ENCODE measurements around the gene TBCE. TPM values are rescaled to one million over a fixed set of nuclear protein-coding genes. Genes with fewer than 3 reads are reported as not detected.
A peak's percentile ranks its signal among the peaks of the same experiment; 100 is the strongest.

The TBCE gene
- total RNA-seq, 1 donor = 22.8 TPM

GRCh38 chr1:235473806-235474205 is 106.6 kb downstream of the TBCE start:
- Histone ChIP-seq H3K79me2 (ENCODE audit: insufficient read depth, low read length) (no peaks in the 10 kb centered on the region), H3K27ac (ENCODE audit: low read depth, low read length) (no peak overlapping the region), H4K20me1 (ENCODE audit: insufficient read depth, low read length) (no peaks in the 10 kb centered on the region), H3K4me2 (ENCODE audit: insufficient read depth, low read length) (no peak overlapping the region), H3K9me3 (ENCODE audit: low read depth, low read length) (no peaks in the 10 kb centered on the region), H3K36me3 (ENCODE audit: insufficient read depth, low read length) (peaks cover 18% of the 10 kb centered on the region), H2AFZ (ENCODE audit: low read length) (no peak overlapping the region), H3K4me1 (ENCODE audit: insufficient read depth, low read length) (peaks cover 6% of the 10 kb centered on the region), H3K27me3 (ENCODE audit: insufficient read depth, low read length) (no peaks in the 10 kb centered on the region), H3K4me3 (ENCODE audit: insufficient read depth, low read length) (no peak overlapping the region)
- TF ChIP-seq CTCF (IDR thresholded peaks at IDR 0.05; ENCODE audit: extremely low read depth, low read depth, low read length) = no peak
- peak; percentile 19 for DNase-seq (ENCODE audit: insufficient read length, low spot score, missing footprints)

GRCh38 chr1:235483090-235483489 is 115.9 kb downstream of the TBCE start:
- Histone ChIP-seq H2AFZ (ENCODE audit: low read length) (no peak overlapping the region), H3K9me3 (ENCODE audit: low read depth, low read length) (no peaks in the 10 kb centered on the region), H3K4me2 (ENCODE audit: insufficient read depth, low read length) (no peak overlapping the region), H3K4me1 (ENCODE audit: insufficient read depth, low read length) (no peaks in the 10 kb centered on the region), H3K27me3 (ENCODE audit: insufficient read depth, low read length) (no peaks in the 10 kb centered on the region), H3K36me3 (ENCODE audit: insufficient read depth, low read length) (peaks cover 30% of the 10 kb centered on the region), H3K4me3 (ENCODE audit: insufficient read depth, low read length) (no peak overlapping the region), H3K27ac (ENCODE audit: low read depth, low read length) (no peak overlapping the region), H3K79me2 (ENCODE audit: insufficient read depth, low read length) (no peaks in the 10 kb centered on the region), H4K20me1 (ENCODE audit: insufficient read depth, low read length) (no peaks in the 10 kb centered on the region)
- no peak for TF ChIP-seq CTCF (IDR thresholded peaks at IDR 0.05; ENCODE audit: extremely low read depth, low read depth, low read length)
- DNase-seq (ENCODE audit: insufficient read length, low spot score, missing footprints) = no peak

- H3K27ac ChIP-seq (ENCODE audit: low read depth, low read length) = no peak overlapping the region
- no peak overlapping the region for H3K4me3 ChIP-seq (ENCODE audit: insufficient read depth, low read length)
- no peaks in the 10 kb centered on the region for H3K79me2 ChIP-seq (ENCODE audit: insufficient read depth, low read length)
- H3K27me3 ChIP-seq (ENCODE audit: insufficient read depth, low read length) = no peaks in the 10 kb centered on the region
- H3K36me3 ChIP-seq (ENCODE audit: insufficient read depth, low read length) = peaks cover 13% of the 10 kb centered on the region
- no peak overlapping the region for H2AFZ ChIP-seq (ENCODE audit: low read length)
- no peak for DNase-seq (ENCODE audit: insufficient read length, low spot score, missing footprints)
- H4K20me1 ChIP-seq (ENCODE audit: insufficient read depth, low read length) = no peaks in the 10 kb centered on the region
- TF ChIP-seq CTCF (IDR thresholded peaks at IDR 0.05; ENCODE audit: extremely low read depth, low read depth, low read length) = no peak
- H3K4me2 ChIP-seq (ENCODE audit: insufficient read depth, low read length) = no peak overlapping the region
- no peaks in the 10 kb centered on the region for H3K4me1 ChIP-seq (ENCODE audit: insufficient read depth, low read length)
- no peaks in the 10 kb centered on the region for H3K9me3 ChIP-seq (ENCODE audit: low read depth, low read length)
Observed at GRCh38 chr1:235485558-235485957, 118.3 kb downstream of the TBCE start.

- H3K4me3 ChIP-seq (ENCODE audit: insufficient read depth, low read length) = no peak overlapping the region
- H2AFZ ChIP-seq (ENCODE audit: low read length) = no peak overlapping the region
- no peak overlapping the region for H3K27ac ChIP-seq (ENCODE audit: low read depth, low read length)
- no peaks in the 10 kb centered on the region for H3K4me1 ChIP-seq (ENCODE audit: insufficient read depth, low read length)
- no peak overlapping the region for H3K4me2 ChIP-seq (ENCODE audit: insufficient read depth, low read length)
- H4K20me1 ChIP-seq (ENCODE audit: insufficient read depth, low read length) = no peaks in the 10 kb centered on the region
- no peaks in the 10 kb centered on the region for H3K27me3 ChIP-seq (ENCODE audit: insufficient read depth, low read length)
- H3K79me2 ChIP-seq (ENCODE audit: insufficient read depth, low read length) = no peaks in the 10 kb centered on the region
- peaks cover 13% of the 10 kb centered on the region for H3K36me3 ChIP-seq (ENCODE audit: insufficient read depth, low read length)
- DNase-seq (ENCODE audit: insufficient read length, low spot score, missing footprints) = no peak
- no peaks in the 10 kb centered on the region for H3K9me3 ChIP-seq (ENCODE audit: low read depth, low read length)
- TF ChIP-seq CTCF (IDR thresholded peaks at IDR 0.05; ENCODE audit: extremely low read depth, low read depth, low read length) = no peak
Observed at GRCh38 chr1:235486321-235486720, 119.1 kb downstream of the TBCE start.

Measured in osteoblast (primary cell).